ENCODE results near the gene GTF2H2. TPM values are rescaled to one million over a fixed set of nuclear protein-coding genes. Genes with fewer than 3 reads are reported as not detected.

The GTF2H2 gene
- total RNA-seq, 1 donor from 2014 or later = 27.0 TPM

Other genes starting within 250 kb of the GTF2H2 start
- gene SERF1A, start 167.0 kb downstream of the GTF2H2 start, total RNA-seq = 8.9 TPM
- gene SMN1, start 142.6 kb downstream of the GTF2H2 start, total RNA-seq = 32.5 TPM
- 28.8 TPM for gene NAIP, start 42.3 kb downstream of the GTF2H2 start, total RNA-seq